NCI-H2081 treated with DMSO at 0.1 percent for 48 hours (cell line): ENCODE measurements around the gene MTOR.

Experiments used
- DNase-seq: peaks from one replicate; lab custom pipeline; 2025; lab: John Stamatoyannopoulos, UW

The MTOR gene

GRCh38 chr1:11062965-11063401 lies 199.4 kb downstream of the MTOR start:
- no peak for DNase-seq

GRCh38 chr1:11061652-11062365 lies 200.5 kb downstream of the MTOR start:
- no peak for DNase-seq

GRCh38 chr1:11059968-11060830 lies 202.2 kb downstream of the MTOR start, which contains the start of gene SRM:
Gene SRM (minus strand): TSS chr1:11060018. CDS start chr1:11059943, 75 bp downstream.
- DNase-seq, result peak; percentile 38

- no peak for DNase-seq
These were observed 203.0 kb downstream of the MTOR start for GRCh38 chr1:11059155-11059967.

- no peak for DNase-seq
These were observed 203.7 kb downstream of the MTOR start for GRCh38 chr1:11058595-11059154.

- no peak for DNase-seq
These were observed 204.3 kb downstream of the MTOR start for GRCh38 chr1:11058026-11058425.

- DNase-seq, result no peak
These were observed 204.9 kb downstream of the MTOR start for GRCh38 chr1:11057477-11057876.
